ENCODE data around the gene SEMA4C.

DNA sequence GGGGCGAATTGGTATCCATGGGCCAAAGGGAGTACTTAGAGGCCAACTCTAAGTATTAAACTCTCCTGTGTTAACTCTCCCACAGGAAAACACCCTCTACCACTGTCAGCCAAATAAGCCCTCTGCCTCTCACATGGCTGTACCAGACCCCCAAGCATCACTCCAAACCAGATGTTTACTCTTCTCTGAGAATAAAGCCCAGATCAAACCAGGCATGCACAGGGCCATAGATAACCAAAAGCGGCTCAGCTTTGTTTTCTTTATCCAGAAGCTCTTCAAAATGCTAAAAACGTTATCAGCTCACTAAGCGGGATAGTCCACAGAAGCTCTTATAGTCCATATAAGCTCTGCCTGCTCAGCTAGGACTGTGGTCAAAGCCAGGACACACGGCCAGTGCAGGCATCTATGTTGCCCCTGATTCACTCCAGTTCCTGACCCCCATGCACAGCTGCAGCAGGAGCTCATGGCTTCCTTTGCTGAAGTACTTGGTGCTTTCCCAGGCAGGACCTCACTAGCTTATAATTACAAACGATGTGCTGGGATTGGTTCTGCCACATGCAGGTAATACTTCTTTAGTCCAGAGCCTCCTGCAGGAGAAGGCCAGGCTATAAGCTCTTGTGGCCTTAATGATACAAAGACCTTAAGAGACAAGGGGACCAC, 21.0 kb upstream of the SEMA4C start:
- TF ChIP-seq POLR2A (IDR thresholded peaks at IDR 0.05; ENCODE audit: low read depth, low read length) (no peak), POLR2AphosphoS5 (IDR thresholded peaks at IDR 0.05; ENCODE audit: low read depth, low read length) (no peak), TAF1 (IDR thresholded peaks at IDR 0.05; ENCODE audit: borderline replicate concordance, low read depth, low read length) (no peak)
